Measurements from ENCODE around the gene ANKRD17.

GRCh38 chr4:73080789-73081188 is 177.8 kb downstream of the ANKRD17 start:
- no peak for TF ChIP-seq CTCF (IDR thresholded peaks at IDR 0.05)
- TF ChIP-seq POLR2A (IDR thresholded peaks at IDR 0.05), result no peak

All from right lobe of liver (tissue), 4 donors.